ENCODE data around the gene SCAF8. TPM values are rescaled to one million over a fixed set of nuclear protein-coding genes. Genes with fewer than 3 reads are reported as not detected.

Gene SCAF8
- total RNA-seq, 1 experiment from 2014 or later = 49.5 TPM

DNA sequence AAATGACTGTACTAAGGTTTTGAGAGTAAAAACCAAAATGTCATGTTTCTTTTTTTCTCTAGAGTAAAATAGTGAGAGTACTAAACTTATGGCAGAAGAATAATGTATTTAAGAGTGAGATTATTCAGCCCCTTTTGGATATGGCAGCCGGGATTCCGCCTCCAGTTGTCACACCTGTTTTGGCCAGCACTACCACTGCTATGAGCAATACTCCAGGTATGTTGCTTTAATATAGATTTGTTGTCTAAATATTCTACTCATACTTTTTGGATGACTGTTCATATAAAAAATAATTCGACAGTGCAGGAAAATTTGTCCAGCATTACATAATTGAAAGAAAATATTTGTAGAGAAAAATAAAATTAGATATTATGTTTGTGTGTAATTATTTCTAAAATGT lies 59.5 kb downstream of the SCAF8 start:
- TF ChIP-seq, protein P1, sequence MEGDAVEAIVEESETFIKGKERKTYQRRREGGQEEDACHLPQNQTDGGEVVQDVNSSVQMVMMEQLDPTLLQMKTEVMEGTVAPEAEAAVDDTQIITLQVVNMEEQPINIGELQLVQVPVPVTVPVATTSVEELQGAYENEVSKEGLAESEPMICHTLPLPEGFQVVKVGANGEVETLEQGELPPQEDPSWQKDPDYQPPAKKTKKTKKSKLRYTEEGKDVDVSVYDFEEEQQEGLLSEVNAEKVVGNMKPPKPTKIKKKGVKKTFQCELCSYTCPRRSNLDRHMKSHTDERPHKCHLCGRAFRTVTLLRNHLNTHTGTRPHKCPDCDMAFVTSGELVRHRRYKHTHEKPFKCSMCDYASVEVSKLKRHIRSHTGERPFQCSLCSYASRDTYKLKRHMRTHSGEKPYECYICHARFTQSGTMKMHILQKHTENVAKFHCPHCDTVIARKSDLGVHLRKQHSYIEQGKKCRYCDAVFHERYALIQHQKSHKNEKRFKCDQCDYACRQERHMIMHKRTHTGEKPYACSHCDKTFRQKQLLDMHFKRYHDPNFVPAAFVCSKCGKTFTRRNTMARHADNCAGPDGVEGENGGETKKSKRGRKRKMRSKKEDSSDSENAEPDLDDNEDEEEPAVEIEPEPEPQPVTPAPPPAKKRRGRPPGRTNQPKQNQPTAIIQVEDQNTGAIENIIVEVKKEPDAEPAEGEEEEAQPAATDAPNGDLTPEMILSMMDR (conservative IDR thresholded peaks at IDR 0.05; ENCODE audit: low read depth, low read length) = no peak
- TF ChIP-seq EZH2 (IDR thresholded peaks at IDR 0.05; ENCODE audit: borderline replicate concordance, low read depth, low read length, poor library complexity, severe bottlenecking) = no peak
- POLR2A ChIA-PET (ENCODE audit: low non-redundant PET) = no interaction called here
- Histone ChIP-seq H3K27me3 (replicated peaks; ENCODE audit: insufficient read depth, low read depth, low read length, poor library complexity) (no peaks in the 10 kb centered on the region), H3K9me3 (ENCODE audit: low read depth, low read length, poor library complexity, severe bottlenecking) (no peaks in the 10 kb centered on the region), H3K36me3 (ENCODE audit: insufficient read depth, low read length, poor library complexity, severe bottlenecking) (peaks cover 34% of the 10 kb centered on the region), H3K4me3 (ENCODE audit: low read depth, low read length, poor library complexity, severe bottlenecking) (no peak overlapping the region), H3K4me1 (ENCODE audit: insufficient read depth, low read length, poor library complexity, severe bottlenecking) (peaks cover 17% of the 10 kb centered on the region), H3K27ac (ENCODE audit: low read depth, low read length, poor library complexity, severe bottlenecking) (no peak overlapping the region)
- no peak for DNase-seq (ENCODE audit: low spot score)
- intact Hi-C loops (cut with micrococcal nuclease; ENCODE audit: unreplicated experiment) = no loop called here
- CTCF ChIA-PET = no interaction called here
- no TSS peak for BruUV-seq (replicated peaks)

DNA sequence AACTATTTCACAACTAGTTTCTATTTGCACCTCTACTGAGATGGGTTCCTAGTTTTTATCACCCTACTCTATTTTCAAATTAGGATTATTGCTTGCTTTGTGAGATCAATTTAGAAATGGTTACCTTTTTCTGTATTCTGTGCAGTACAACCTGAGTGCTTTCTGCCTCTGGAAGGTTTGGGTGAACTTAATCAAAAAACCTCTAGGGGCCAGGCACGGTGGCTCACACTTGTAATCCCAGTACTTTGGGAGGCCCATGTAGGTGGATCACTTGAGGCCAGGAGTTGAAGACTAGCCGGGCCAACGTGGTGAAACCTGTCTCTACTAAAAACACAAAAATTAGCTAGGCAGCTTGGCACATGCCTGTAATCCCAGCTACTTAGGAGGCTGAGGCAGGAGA lies 63.3 kb downstream of the SCAF8 start:
- BruUV-seq (replicated peaks) = no TSS peak

DNA sequence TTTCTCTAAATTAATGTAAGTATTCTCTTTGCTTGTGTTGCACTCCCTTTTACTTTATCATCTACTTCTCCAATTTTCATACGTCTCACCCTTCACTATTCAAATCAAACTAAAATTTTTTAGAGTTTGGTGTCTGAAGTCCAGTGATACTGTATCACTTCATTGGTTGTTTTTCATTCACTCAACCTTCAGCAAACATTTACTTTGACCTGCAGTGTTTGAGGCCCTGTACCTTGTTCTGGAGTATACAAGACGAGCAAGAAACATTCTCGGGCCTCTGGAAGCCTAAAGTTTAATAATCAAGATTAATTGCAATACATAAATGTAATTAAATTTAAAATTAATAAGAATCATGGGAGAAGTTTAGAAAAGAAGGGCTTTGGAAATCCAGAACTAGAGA lies 64.6 kb downstream of the SCAF8 start:
- BruUV-seq (replicated peaks) = no TSS peak
- intact Hi-C loops (cut with micrococcal nuclease; ENCODE audit: unreplicated experiment) = no loop called here
- Histone ChIP-seq H3K4me3 (ENCODE audit: low read depth, low read length, poor library complexity, severe bottlenecking) (no peak overlapping the region), H3K9me3 (ENCODE audit: low read depth, low read length, poor library complexity, severe bottlenecking) (no peaks in the 10 kb centered on the region), H3K4me1 (ENCODE audit: insufficient read depth, low read length, poor library complexity, severe bottlenecking) (no peaks in the 10 kb centered on the region), H3K27me3 (replicated peaks; ENCODE audit: insufficient read depth, low read depth, low read length, poor library complexity) (no peaks in the 10 kb centered on the region), H3K36me3 (ENCODE audit: insufficient read depth, low read length, poor library complexity, severe bottlenecking) (peaks cover 26% of the 10 kb centered on the region), H3K27ac (ENCODE audit: low read depth, low read length, poor library complexity, severe bottlenecking) (no peak overlapping the region)
- POLR2A ChIA-PET (ENCODE audit: low non-redundant PET) = no interaction called here
- CTCF ChIA-PET = no interaction called here
- TF ChIP-seq, protein P1 (conservative IDR thresholded peaks at IDR 0.05; ENCODE audit: low read depth, low read length) = no peak
- TF ChIP-seq EZH2 (IDR thresholded peaks at IDR 0.05; ENCODE audit: borderline replicate concordance, low read depth, low read length, poor library complexity, severe bottlenecking) = no peak
- DNase-seq (ENCODE audit: low spot score) = no peak

More for the DNA sequence above, 63.3 kb downstream of the SCAF8 start:
- DNase-seq (ENCODE audit: low spot score) = no peak
- TF ChIP-seq, protein P1 (conservative IDR thresholded peaks at IDR 0.05; ENCODE audit: low read depth, low read length) = no peak
- TF ChIP-seq EZH2 (IDR thresholded peaks at IDR 0.05; ENCODE audit: borderline replicate concordance, low read depth, low read length, poor library complexity, severe bottlenecking) = no peak
- POLR2A ChIA-PET (ENCODE audit: low non-redundant PET) = no interaction called here
- H3K4me1 ChIP-seq (ENCODE audit: insufficient read depth, low read length, poor library complexity, severe bottlenecking) = peaks cover 11% of the 10 kb centered on the region
- no peak overlapping the region for H3K27ac ChIP-seq (ENCODE audit: low read depth, low read length, poor library complexity, severe bottlenecking)
- CTCF ChIA-PET = no interaction called here
- intact Hi-C loops (cut with micrococcal nuclease; ENCODE audit: unreplicated experiment) = no loop called here
- H3K9me3 ChIP-seq (ENCODE audit: low read depth, low read length, poor library complexity, severe bottlenecking) = no peaks in the 10 kb centered on the region
- H3K36me3 ChIP-seq (ENCODE audit: insufficient read depth, low read length, poor library complexity, severe bottlenecking) = peaks cover 26% of the 10 kb centered on the region
- H3K4me3 ChIP-seq (ENCODE audit: low read depth, low read length, poor library complexity, severe bottlenecking) = no peak overlapping the region
- H3K27me3 ChIP-seq (replicated peaks; ENCODE audit: insufficient read depth, low read depth, low read length, poor library complexity) = no peaks in the 10 kb centered on the region

Data from A673 (cell line).